Mucosa of stomach (tissue), 1 donor: ENCODE results near the gene BRI3.

Experiments
- H3K27me3 ChIP-seq: one replicate; pipeline ENCODE4 v1.7.0; 2013; ENCODE audit warnings: mild to moderate bottlenecking, low read length; ENCODE audit not compliant: control insufficient read depth, insufficient read depth
- H3K36me3 ChIP-seq: one replicate; pipeline ENCODE4 v1.7.0; 2013; ENCODE audit warnings: low read length; ENCODE audit not compliant: control insufficient read depth, insufficient read depth
- H3K4me1 ChIP-seq: one replicate; pipeline ENCODE4 v1.7.0; 2013; ENCODE audit warnings: mild to moderate bottlenecking, low read length; ENCODE audit not compliant: control insufficient read depth, insufficient read depth
- H3K4me3 ChIP-seq: one replicate; pipeline ENCODE4 v1.7.0; 2013; ENCODE audit warnings: low read length
- H3K9ac ChIP-seq: one replicate; pipeline ENCODE4 v1.7.0; 2013; ENCODE audit warnings: mild to moderate bottlenecking, low read length, moderate library complexity
- H3K9me3 ChIP-seq: one replicate; pipeline ENCODE4 v1.7.0; 2013; ENCODE audit warnings: mild to moderate bottlenecking, low read length, moderate library complexity; ENCODE audit not compliant: control insufficient read depth
- donor health status: Pancreatic carcinoma.

Gene BRI3

GRCh38 chr7:98241674-98242241 is 39.7 kb upstream of the BRI3 start:
- H3K36me3 ChIP-seq: peaks cover 4% of the 10 kb centered on the region
- no peaks in the 10 kb centered on the region for H3K27me3 ChIP-seq
- no peak overlapping the region for H3K4me3 ChIP-seq
- H3K9me3 ChIP-seq: no peaks in the 10 kb centered on the region
- H3K9ac ChIP-seq: no peak overlapping the region
- no peaks in the 10 kb centered on the region for H3K4me1 ChIP-seq

- no peak overlapping the region for H3K4me3 ChIP-seq
- H3K9ac ChIP-seq: no peak overlapping the region
- no peaks in the 10 kb centered on the region for H3K27me3 ChIP-seq
- H3K36me3 ChIP-seq: peaks cover 4% of the 10 kb centered on the region
- H3K9me3 ChIP-seq: no peaks in the 10 kb centered on the region
- no peaks in the 10 kb centered on the region for H3K4me1 ChIP-seq
Measured at GRCh38 chr7:98242342-98242741, 39.1 kb upstream of the BRI3 start.

GRCh38 chr7:98242934-98243333 is 38.6 kb upstream of the BRI3 start:
- peaks cover 4% of the 10 kb centered on the region for H3K36me3 ChIP-seq
- no peaks in the 10 kb centered on the region for H3K27me3 ChIP-seq
- no peaks in the 10 kb centered on the region for H3K4me1 ChIP-seq
- no peaks in the 10 kb centered on the region for H3K9me3 ChIP-seq
- H3K9ac ChIP-seq: no peak overlapping the region
- H3K4me3 ChIP-seq: no peak overlapping the region

DNA sequence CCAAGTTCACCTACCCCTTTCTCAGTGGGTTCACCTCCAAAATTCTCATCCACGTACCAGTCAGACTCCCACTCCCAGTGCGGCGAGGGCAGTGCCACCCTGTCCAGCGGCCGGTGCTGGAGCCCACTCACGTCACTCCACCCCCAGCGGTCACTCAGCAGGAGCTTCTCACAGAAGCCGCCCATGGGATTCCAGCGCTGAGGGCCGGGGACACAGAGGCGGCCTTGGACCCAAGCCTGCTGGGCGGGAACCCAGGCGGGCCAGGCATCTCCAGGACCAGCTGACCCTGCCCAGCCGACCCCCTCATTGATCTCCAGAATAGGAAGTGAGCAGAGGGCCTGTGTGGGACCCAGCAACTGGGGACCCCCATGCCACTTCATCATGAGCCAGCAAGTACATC is 36.6 kb upstream of the BRI3 start:
- H3K4me3 ChIP-seq: no peak overlapping the region
- H3K36me3 ChIP-seq: peaks cover 4% of the 10 kb centered on the region
- no peaks in the 10 kb centered on the region for H3K27me3 ChIP-seq
- no peaks in the 10 kb centered on the region for H3K9me3 ChIP-seq
- H3K4me1 ChIP-seq: peaks cover 8% of the 10 kb centered on the region
- no peak overlapping the region for H3K9ac ChIP-seq

- no peak overlapping the region for H3K4me3 ChIP-seq
- H3K9ac ChIP-seq: no peak overlapping the region
- no peaks in the 10 kb centered on the region for H3K27me3 ChIP-seq
- H3K4me1 ChIP-seq: peaks cover 31% of the 10 kb centered on the region
- no peaks in the 10 kb centered on the region for H3K9me3 ChIP-seq
- peaks cover 4% of the 10 kb centered on the region for H3K36me3 ChIP-seq
Measured at GRCh38 chr7:98248156-98248555, 33.3 kb upstream of the BRI3 start.

- peaks cover 38% of the 10 kb centered on the region for H3K4me1 ChIP-seq
- no peaks in the 10 kb centered on the region for H3K27me3 ChIP-seq
- no peak overlapping the region for H3K4me3 ChIP-seq
- H3K9me3 ChIP-seq: no peaks in the 10 kb centered on the region
- no peak overlapping the region for H3K9ac ChIP-seq
- peaks cover 4% of the 10 kb centered on the region for H3K36me3 ChIP-seq
Measured at GRCh38 chr7:98249106-98249505, 32.4 kb upstream of the BRI3 start.

GRCh38 chr7:98250789-98251188 is 30.7 kb upstream of the BRI3 start:
- peaks cover 1% of the 10 kb centered on the region for H3K36me3 ChIP-seq
- H3K4me1 ChIP-seq: peaks cover 38% of the 10 kb centered on the region
- H3K9me3 ChIP-seq: no peaks in the 10 kb centered on the region
- peak overlapping the region; percentile 68 for H3K9ac ChIP-seq
- peak overlapping the region; percentile 67 for H3K4me3 ChIP-seq
- no peaks in the 10 kb centered on the region for H3K27me3 ChIP-seq

GRCh38 chr7:98251231-98251600 is 30.3 kb upstream of the BRI3 start:
- no peaks in the 10 kb centered on the region for H3K9me3 ChIP-seq
- peaks cover 38% of the 10 kb centered on the region for H3K4me1 ChIP-seq

DNA sequence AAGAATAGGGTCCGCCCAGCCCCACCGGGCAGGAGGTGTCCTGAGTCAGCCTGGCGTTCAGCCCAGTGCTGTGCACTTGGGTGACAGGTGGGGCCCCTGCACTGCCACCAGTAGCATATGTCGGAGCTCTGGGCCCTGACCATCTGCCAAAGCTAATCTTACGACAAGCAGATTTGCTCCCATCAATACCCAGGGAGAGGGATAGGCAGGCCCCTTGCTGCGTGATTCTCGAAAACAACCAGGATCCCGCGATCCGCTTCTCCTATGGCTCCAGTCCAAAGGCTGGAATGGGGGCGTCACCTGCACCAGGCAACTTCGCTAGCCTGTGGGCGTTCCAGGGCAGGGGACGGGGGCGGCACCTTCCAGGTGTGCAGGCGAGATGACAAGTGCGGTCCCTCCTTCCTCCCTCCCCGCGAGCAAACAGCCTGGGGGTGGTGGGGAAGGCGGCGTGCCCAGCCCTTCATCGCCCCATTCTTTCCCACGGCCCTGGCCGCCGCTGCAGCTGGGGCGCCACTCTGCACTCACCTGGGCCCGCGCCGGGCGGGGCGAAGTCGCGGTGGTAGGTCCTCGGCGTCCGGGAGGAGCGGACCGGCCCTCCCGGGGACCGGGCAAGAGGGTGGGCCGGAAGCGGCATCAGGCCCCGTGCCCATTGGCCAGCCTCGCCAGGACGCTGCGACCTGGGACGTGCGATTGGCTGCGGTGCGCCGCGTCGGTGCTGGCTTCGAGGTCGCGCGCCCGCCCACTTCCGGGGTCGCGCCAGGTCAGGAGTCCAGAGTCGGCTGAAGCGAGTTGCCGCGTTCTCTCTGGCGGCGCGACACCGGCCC is 29.7 kb upstream of the BRI3 start, which contains the start of gene TECPR1:
Gene TECPR1, minus strand, starts transcription at position 632 of the 824 bp plus-strand sequence. CDS start 6,086 bp downstream, outside the sequence.
- Histone ChIP-seq H3K9ac (peak within 1 kb of the TSS; percentile 68), H3K9me3 (no peaks in the 10 kb centered on the region), H3K36me3 (no peaks in the 10 kb centered on the region), H3K4me1 (peaks cover 38% of the 10 kb centered on the region), H3K4me3 (peak within 1 kb of the TSS; percentile 67), H3K27me3 (no peaks in the 10 kb centered on the region)

More at GRCh38 chr7:98251231-98251600, 30.3 kb upstream of the BRI3 start:
- Histone ChIP-seq H3K27me3 (no peaks in the 10 kb centered on the region), H3K4me3 (peak overlapping the region; percentile 67), H3K36me3 (no peaks in the 10 kb centered on the region), H3K9ac (peak overlapping the region; percentile 68)

DNA sequence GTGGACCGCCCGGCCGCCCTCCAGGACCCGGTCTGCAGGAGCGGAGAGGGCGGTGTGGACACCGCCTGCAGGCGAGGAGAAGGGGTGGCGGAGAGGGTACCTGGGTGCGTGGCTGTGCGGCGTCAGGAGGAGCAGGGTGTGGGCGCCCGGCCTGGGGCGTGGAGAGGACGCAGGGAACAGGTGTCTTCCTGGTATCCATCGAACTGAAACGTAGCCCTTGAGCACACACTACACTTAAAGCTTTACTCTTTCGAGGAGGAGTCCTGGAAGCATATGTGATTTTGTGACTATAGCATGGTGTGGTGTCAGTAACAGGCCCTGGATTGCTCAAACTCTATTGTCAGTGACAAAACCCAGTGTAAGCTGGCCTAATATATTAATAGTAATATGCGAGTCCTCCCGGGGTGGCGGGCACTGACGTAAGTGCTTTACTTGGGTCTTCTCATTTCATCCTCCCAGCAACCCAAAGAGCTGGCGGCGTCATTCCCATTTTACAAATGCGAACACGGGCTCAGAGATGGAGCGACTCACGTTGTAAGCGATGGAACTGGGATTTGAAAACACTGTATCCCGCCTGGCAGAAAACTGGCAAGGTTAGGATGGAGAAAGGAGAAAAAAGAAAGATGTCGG is 28.9 kb upstream of the BRI3 start:
- H3K4me1 ChIP-seq: peaks cover 38% of the 10 kb centered on the region
- no peaks in the 10 kb centered on the region for H3K36me3 ChIP-seq
- no peaks in the 10 kb centered on the region for H3K27me3 ChIP-seq
- peak overlapping the region; percentile 68 for H3K9ac ChIP-seq
- peak overlapping the region; percentile 67 for H3K4me3 ChIP-seq
- H3K9me3 ChIP-seq: no peaks in the 10 kb centered on the region

GRCh38 chr7:98254516-98254915 is 27.0 kb upstream of the BRI3 start:
- Histone ChIP-seq H3K9ac (no peak overlapping the region), H3K9me3 (no peaks in the 10 kb centered on the region), H3K36me3 (no peaks in the 10 kb centered on the region), H3K27me3 (no peaks in the 10 kb centered on the region), H3K4me1 (peaks cover 30% of the 10 kb centered on the region), H3K4me3 (no peak overlapping the region)

GRCh38 chr7:98254951-98255610 is 26.4 kb upstream of the BRI3 start:
- Histone ChIP-seq H3K36me3 (no peaks in the 10 kb centered on the region), H3K4me3 (no peak overlapping the region), H3K9me3 (no peaks in the 10 kb centered on the region), H3K27me3 (no peaks in the 10 kb centered on the region), H3K9ac (no peak overlapping the region), H3K4me1 (peaks cover 29% of the 10 kb centered on the region)
